NK-92 treated with Interleukin-12 subunit alpha and Interleukin-12 subunit beta, amount 100 ng/mL, for 24 hours (cell line): ENCODE data around the gene CFAP97D2.

Experiments
- DNase-seq: peaks from one replicate; lab custom pipeline; 2025; lab: John Stamatoyannopoulos, UW

The CFAP97D2 gene

DNA sequence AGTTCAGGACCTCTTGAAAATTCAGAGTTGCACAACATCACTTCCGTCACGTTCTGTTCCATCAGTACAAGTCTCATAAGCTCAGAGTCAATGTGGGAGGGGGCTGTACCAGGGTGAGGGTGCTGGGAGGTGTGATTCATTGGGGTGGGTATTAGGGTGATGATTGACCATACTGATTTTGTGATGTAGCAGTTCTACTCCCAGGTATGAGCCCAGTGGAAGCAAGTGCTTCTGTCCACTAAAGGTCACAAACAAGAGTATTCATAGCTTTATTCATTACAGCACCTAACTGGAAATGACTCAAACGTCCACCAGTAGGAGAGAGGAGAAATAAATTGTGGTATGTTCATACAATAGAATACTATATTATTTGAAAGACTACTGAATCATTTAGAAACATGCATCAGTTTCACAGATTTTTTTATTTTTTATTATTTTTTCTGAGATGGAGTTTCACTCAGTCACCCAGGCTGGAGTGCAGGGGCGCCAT, 90.3 kb downstream of the CFAP97D2 start:
- no peak for DNase-seq
